Right lobe of liver (tissue), 6 donors: ENCODE data around the gene MLX. TPM values are rescaled to one million over a fixed set of nuclear protein-coding genes. Genes with fewer than 3 reads are reported as not detected.

ENCODE experiments used
- ATAC-seq, 4 donors: fragments of 200-7000 bp; cut with Tn5 transposase; one replicate each; pipeline ENCODE4 v1.9.1; 2020; ENCODE audit warnings: mild to moderate bottlenecking in 4 of 4, moderate library complexity in 4 of 4
- DNase-seq, 3 donors: peaks; one replicate each; pipeline ENCODE4 v3.0.0-alpha.2; 2020
- H3K27ac ChIP-seq, 3 donors: fragments of 200-600 bp; one replicate each; pipeline ENCODE4 v1.8.0; 2022
- H3K27me3 ChIP-seq, 2 donors: fragments of 200-600 bp; one replicate each; pipeline ENCODE4 v1.8.0; 2022
- H3K36me3 ChIP-seq, 4 donors: fragments of 200-600 bp; sonication (generic) in 1 of 4; one replicate each; pipeline versions ENCODE4 v1.5.1 to v1.8.0; 2017 to 2022; ENCODE audit warnings: control low read depth in 1 of 4
- H3K4me1 ChIP-seq, 4 donors: fragments of 200-600 bp; sonication (generic) in 1 of 4; one replicate each; pipeline versions ENCODE4 v1.5.1 to v1.8.0; 2017 to 2022; ENCODE audit warnings: control low read depth in 1 of 4
- H3K4me3 ChIP-seq, 3 donors: fragments of 200-600 bp; one replicate each; pipeline ENCODE4 v1.8.0; 2022
- H3K9me3 ChIP-seq, 4 donors: fragments of 200-600 bp; sonication (generic) in 1 of 4; one replicate each; pipeline versions ENCODE4 v1.5.1 to v1.8.0; 2017 to 2022; ENCODE audit warnings: control low read depth in 1 of 4
- POLR2A ChIP-seq: fragments of 450-650 bp; IDR thresholded peaks from one replicate; pipeline ENCODE4 v1.6.1; 2017; ENCODE audit warnings: antibody characterized with exemption, mild to moderate bottlenecking
- WGBS: methylation state at CpG from one replicate; pipeline ENCODE4 v1.1.6; 2018; ENCODE audit warnings: low coverage, low lambda C conversion rate; ENCODE audit not compliant: insufficient coverage; ENCODE audit errors: missing lambda C conversion rate; 5-methylcytosine and 5-hydroxymethylcytosine counted together
- intact Hi-C, 2 donors: fragments of 100-400 bp; cut with DNase I; formaldehyde crosslinking; loops; one replicate each; pipeline versions ENCODE4 v1.11.2 to v1.14.1; 2022
- total RNA-seq, 6 experiments: library from RNA; depleted of rRNA in 2 of 6; stranded (reverse); fragments of >200 nt in 2 of 6; fragmentation: NEBNext Ultra II Directional in 3 of 6; extraction: Animal tissue kit (Norgen Biotek cat#: 25700) in 3 of 6; gene quantifications; one replicate each; pipeline versions ENCODE4 v1.1.0 to v1.2.4, GENCODE V29; 2016 to 2023
- TF ChIP-seq, protein P1 (sequence below), 4 donors: fragments of 200-600 bp in 3 of 4; fragments of 450-650 bp in 1 of 4; IDR thresholded peaks; one replicate each; pipeline versions ENCODE4 v1.5.1 to v1.8.0; 2016 to 2022; ENCODE audit warnings: antibody characterized with exemption in 4 of 4, mild to moderate bottlenecking in 2 of 4
- donor health status: DM: no; HTN: yes; CAD: no.
- donor health status: DM: no; HTN: no; CAD: no.
- donor health status: DM: no; HTN: no; CAD: no.
- donor health status: DM: no; HTN: yes; CAD: no.
- donor health status: DM: no; HTN: yes; CAD: no.

The MLX gene
- total RNA-seq, 6 experiments from 2014 or later = 34.5 to 46.2 (median 35.2) TPM

DNA sequence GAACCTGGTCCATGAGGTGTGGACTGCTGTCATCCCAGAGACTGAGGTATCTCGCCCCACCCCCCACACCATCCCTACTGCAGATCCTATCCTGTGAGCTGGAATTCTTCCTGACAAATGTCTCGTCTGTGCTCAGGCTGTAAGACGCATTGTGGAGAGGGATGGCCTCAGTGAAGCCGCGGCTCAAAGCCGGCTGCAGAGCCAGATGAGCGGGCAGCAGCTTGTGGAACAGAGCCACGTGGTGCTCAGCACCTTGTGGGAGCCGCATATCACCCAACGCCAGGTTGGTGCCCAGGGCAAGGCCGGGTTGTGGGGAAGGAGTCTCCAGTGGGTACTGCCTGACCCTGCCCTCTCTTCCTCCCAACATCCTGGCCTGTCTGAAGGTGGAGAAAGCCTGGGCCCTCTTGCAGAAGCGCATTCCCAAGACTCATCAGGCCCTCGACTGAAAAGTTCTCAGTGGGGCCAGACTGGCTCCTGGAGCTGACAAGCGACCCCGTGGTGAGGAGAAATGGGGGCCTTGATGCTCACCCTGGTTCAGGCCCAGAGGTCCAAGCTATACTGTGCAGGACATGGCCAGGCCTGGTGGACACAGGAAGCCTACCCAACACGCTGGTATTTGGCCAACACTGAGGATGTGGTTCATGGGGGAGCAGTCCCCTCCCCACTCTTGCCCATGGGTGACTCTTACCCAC, 1.2 kb upstream of the MLX start:
- H3K4me1 ChIP-seq = peaks cover 0 to 62% (median 28%) of the 10 kb centered on the region in 4 donors

DNA sequence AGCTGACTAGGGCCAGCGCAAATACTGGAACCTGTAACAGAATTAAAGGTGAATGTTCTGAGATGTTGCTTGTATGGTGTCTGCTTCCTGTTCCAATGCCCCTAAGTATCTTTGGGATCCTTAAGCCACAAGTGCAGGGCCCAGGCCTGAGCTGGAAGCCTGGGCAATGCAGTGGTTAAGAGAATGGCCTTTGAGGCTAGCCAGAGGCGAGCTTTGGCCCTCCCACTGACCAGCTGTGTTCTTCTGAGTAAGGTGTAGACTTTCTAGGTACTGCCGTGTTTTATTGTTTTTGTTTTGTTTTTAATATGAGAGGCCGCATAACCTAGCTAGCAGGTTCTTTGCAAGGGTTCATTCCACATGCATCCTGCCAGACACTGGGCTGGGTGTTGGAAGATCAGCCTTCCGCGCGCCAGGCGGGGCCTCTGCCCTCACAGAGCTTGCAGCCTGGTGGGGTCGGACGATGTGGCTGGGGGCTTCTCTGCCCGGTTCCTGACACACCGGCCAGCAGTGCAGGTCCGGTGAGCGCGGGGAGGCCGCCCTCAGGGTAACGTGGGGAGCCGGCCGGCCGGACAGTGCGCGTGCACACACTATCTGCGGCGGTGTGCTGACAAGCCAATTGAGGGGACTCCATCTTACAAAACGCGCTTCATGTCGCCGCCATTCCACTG, 551 bp upstream of the MLX start:
- peaks cover 0 to 39% (median 15%) of the 10 kb centered on the region in 4 donors for H3K36me3 ChIP-seq
- H3K27ac ChIP-seq = peak overlapping the region; percentile 86 to 94 (median 86)
- intact Hi-C loops = no loop called here
- no peaks in the 10 kb centered on the region for H3K27me3 ChIP-seq
- TF ChIP-seq, protein P1, sequence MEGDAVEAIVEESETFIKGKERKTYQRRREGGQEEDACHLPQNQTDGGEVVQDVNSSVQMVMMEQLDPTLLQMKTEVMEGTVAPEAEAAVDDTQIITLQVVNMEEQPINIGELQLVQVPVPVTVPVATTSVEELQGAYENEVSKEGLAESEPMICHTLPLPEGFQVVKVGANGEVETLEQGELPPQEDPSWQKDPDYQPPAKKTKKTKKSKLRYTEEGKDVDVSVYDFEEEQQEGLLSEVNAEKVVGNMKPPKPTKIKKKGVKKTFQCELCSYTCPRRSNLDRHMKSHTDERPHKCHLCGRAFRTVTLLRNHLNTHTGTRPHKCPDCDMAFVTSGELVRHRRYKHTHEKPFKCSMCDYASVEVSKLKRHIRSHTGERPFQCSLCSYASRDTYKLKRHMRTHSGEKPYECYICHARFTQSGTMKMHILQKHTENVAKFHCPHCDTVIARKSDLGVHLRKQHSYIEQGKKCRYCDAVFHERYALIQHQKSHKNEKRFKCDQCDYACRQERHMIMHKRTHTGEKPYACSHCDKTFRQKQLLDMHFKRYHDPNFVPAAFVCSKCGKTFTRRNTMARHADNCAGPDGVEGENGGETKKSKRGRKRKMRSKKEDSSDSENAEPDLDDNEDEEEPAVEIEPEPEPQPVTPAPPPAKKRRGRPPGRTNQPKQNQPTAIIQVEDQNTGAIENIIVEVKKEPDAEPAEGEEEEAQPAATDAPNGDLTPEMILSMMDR (IDR thresholded peaks at IDR 0.05) = no peak
- no peak for TF ChIP-seq POLR2A
- ATAC-seq (peak; percentile 3 to 34 (median 12)), DNase-seq (no peak)
- H3K9me3 ChIP-seq = no peaks in the 10 kb centered on the region
- WGBS = 20% methylated on average over 2 of the region's 28 CpGs
- peaks cover 0 to 66% (median 30%) of the 10 kb centered on the region in 4 donors for H3K4me1 ChIP-seq
- H3K4me3 ChIP-seq = peak overlapping the region; percentile 83 to 99 (median 98)

More for the DNA sequence above, 1.2 kb upstream of the MLX start:
- no CpG with 5 or more reads among the region's 16 CpGs for WGBS
- Histone ChIP-seq H3K4me3 (no peak overlapping the region), H3K27me3 (no peaks in the 10 kb centered on the region), H3K36me3 (peaks cover 0 to 33% (median 15%) of the 10 kb centered on the region in 4 donors), H3K9me3 (no peaks in the 10 kb centered on the region), H3K27ac (peak overlapping the region in 1 of 3 donors; percentile 86)
- TF ChIP-seq, protein P1 (IDR thresholded peaks at IDR 0.05) = no peak
- TF ChIP-seq POLR2A = no peak
- ATAC-seq = no peak
- no peak for DNase-seq
- intact Hi-C loops = no loop called here

DNA sequence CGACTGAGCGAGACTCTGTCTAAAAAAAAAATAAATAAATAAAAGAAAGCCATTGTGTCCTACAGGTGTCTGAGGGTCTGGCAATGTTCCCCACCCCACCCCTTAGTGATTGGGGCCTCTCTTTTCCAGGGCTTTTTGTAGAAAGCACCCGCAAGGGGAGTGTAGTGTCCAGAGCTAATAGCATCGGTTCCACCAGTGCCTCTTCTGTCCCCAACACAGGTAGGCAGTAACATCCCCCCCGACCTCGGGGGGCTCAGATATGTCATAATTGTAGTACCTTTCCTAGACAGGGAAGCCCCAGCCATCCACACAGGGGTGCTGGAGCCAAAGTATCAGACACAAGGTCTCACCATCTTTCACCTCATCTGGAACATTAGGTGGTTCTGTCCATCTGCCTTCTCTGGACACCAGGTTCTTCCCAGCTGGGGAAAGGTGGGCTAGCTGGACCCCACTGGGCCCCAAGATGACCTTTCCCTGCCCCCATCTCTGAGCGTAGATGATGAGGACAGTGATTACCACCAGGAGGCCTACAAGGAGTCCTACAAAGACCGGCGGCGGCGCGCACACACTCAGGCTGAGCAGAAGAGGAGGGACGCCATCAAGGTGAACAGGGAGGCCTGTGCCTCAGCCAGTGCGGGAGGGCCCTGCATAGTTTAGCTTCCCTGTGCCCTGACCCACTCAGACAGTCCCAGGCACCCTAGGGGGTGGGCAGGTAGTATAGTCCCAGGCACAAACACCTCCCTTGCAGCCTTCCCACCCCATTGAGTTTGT, 1.6 kb downstream of the MLX start:
- H3K27ac ChIP-seq = peak overlapping the region in 2 of 3 donors; percentile 86 to 94
- H3K27me3 ChIP-seq = no peaks in the 10 kb centered on the region
- H3K4me1 ChIP-seq = peaks cover 0 to 66% (median 25%) of the 10 kb centered on the region in 4 donors
- no peak overlapping the region for H3K4me3 ChIP-seq
- intact Hi-C loops = no loop called here
- TF ChIP-seq POLR2A = no peak
- TF ChIP-seq, protein P1 (IDR thresholded peaks at IDR 0.05) = no peak
- ATAC-seq = no peak
- WGBS = 50% methylated on average over 2 of the region's 14 CpGs
- no peaks in the 10 kb centered on the region for H3K9me3 ChIP-seq
- DNase-seq = no peak
- peaks cover 10 to 61% (median 27%) of the 10 kb centered on the region in 4 donors for H3K36me3 ChIP-seq

DNA sequence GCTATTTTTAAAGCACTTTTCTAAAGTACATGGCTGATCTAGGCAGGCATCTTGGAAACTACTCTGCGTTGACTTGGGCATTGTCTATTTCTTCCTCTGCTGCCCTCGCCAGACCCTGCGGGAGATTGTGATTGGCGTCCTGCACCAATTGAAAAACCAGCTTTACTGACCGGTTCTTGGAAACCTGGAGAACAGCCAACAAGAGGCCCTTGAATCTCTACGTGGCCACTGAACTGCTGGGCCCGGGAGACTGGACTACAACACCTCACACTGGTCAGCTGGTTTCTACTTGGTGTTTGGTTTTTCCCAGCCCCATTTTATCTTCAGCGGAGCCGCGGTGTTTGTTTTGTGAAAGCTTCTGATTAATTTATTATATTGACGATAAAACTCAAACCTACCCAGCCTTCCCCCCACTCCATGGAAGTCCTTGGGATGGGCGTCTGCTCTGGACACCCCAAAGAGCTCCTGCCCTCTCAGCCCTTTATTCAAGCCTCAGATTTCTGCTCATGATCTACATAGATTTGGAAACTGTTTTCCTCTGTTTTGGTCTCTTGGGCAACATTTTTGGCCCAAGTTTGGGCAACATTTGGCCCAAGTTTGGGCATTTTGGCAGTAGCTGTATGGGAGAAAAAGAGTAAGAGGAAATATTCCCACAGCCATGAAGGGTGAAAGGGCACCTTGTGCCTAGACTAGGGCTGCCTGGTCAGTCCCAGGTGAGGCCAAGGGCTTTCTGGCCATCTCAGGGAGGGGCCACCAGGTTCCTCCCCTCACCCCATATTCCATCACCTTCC, 4.7 kb downstream of the MLX start:
- peak in 3 of 4 donors; percentile 2 to 30 (median 4) for ATAC-seq
- H3K27ac ChIP-seq = peak overlapping the region in 1 of 3 donors; percentile 51

More for the DNA sequence above, 4.7 kb downstream of the MLX start:
- no peaks in the 10 kb centered on the region for H3K27me3 ChIP-seq
- intact Hi-C loops = no loop called here
- H3K9me3 ChIP-seq = no peaks in the 10 kb centered on the region
- peak in 1 of 3 donors; percentile 62 for DNase-seq
- 55% methylated on average over 5 of the region's 12 CpGs for WGBS
- peaks cover 11 to 57% (median 28%) of the 10 kb centered on the region in 4 donors for H3K36me3 ChIP-seq
- no peak overlapping the region for H3K4me3 ChIP-seq
- peaks cover 0 to 35% (median 9%) of the 10 kb centered on the region in 4 donors for H3K4me1 ChIP-seq
- TF ChIP-seq POLR2A = no peak
- TF ChIP-seq, protein P1 (IDR thresholded peaks at IDR 0.05) = no peak
